Esophagus squamous epithelium (tissue), 4 donors: ENCODE measurements around the gene GLG1.

ENCODE experiments used
- POLR2A ChIP-seq, 4 donors: fragments of 450-650 bp; IDR thresholded peaks; one replicate each; pipeline ENCODE4 v1.6.1; 2017; ENCODE audit warnings: antibody characterized with exemption in 4 of 4, mild to moderate bottlenecking in 4 of 4, moderate library complexity in 3 of 4
- TF ChIP-seq, protein P1 (sequence below), 6 experiments: fragments of 450-650 bp in 4 of 6; fragments of 200-600 bp in 2 of 6; sonication (generic) in 2 of 6; IDR thresholded peaks; one replicate each; pipeline ENCODE4 v1.5.1; 2016 to 2019; ENCODE audit warnings: antibody characterized with exemption in 6 of 6, mild to moderate bottlenecking in 4 of 6, moderate library complexity in 4 of 6

DNA sequence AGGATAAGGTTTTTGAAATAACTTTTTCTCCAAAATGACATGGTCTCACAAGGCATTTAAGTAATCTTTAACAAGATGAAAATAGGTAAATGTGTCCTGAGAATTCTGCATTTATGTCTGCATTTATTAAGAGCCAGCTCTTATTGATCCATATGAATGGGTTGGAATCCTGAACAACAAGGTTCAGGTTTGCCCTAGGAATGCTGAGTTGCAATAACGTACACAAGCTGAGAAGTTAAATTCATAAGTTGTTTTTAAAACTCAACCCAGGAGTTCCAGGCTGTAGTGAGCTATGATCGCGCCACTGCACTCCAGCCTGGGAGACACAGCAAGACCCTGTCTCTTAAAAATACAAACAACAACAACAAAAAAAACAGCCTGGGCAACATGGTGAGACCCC is 28.1 kb downstream of the GLG1 start:
- TF ChIP-seq, protein P1, sequence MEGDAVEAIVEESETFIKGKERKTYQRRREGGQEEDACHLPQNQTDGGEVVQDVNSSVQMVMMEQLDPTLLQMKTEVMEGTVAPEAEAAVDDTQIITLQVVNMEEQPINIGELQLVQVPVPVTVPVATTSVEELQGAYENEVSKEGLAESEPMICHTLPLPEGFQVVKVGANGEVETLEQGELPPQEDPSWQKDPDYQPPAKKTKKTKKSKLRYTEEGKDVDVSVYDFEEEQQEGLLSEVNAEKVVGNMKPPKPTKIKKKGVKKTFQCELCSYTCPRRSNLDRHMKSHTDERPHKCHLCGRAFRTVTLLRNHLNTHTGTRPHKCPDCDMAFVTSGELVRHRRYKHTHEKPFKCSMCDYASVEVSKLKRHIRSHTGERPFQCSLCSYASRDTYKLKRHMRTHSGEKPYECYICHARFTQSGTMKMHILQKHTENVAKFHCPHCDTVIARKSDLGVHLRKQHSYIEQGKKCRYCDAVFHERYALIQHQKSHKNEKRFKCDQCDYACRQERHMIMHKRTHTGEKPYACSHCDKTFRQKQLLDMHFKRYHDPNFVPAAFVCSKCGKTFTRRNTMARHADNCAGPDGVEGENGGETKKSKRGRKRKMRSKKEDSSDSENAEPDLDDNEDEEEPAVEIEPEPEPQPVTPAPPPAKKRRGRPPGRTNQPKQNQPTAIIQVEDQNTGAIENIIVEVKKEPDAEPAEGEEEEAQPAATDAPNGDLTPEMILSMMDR (IDR thresholded peaks at IDR 0.05), result no peak
- no peak for TF ChIP-seq POLR2A (IDR thresholded peaks at IDR 0.05)
